NCI-H524 (cell line): Measurements from ENCODE around the gene GLS.
"Not testable (repeated sequence)": the region's sequence is repeated elsewhere in the genome, so short reads cannot be mapped to it uniquely, and the experiment has no call there.

Experiments used
- DNase-seq, 2 experiments: peaks; one replicate each; lab custom pipeline; 2025; lab: John Stamatoyannopoulos, UW

The GLS gene

DNA sequence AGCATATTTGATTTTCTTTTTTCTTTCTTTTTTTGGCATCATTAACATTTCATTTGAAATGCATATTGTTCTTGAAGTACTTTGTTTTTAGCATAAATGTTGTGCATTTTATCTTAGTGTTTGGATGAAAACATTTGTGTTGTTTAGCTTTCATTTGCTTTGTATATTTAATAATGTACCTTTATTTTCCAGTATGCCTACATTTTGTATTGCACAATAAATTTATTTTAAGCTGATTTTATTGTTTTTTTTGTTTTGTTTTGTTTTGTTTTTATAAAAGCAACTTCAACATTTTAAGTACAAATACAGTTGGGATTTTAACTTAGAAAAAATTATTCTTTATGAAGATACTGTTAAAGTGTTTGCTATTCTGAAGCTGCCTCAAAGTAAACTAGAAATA, 54.4 kb downstream of the GLS start:
- DNase-seq, result no peak

DNA sequence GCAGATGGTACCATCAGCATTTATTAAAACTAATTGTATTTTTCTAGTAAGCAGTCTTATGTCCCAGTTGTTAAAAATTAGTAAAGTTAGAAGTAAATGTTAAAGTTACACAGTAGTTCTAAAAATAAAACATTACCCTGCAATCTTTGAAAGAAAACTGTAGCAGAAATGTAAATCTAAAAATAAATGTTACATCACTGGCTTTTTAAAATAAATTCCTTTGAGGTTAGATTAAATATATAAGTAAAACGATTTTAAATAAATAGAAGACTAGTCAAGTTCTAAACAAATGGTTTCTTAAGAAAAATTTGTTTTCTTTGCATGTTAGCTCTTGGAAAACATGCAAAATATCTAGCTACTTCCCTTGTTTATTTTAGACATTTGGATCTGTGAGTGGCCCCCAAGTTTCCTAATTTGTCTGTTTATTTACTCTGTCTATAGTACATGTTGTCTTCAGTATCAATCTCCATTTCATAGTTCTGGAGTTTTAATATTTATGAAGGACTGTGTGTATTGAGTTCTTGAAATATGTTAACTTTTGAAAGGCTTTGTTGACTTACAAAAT, 58.2 kb downstream of the GLS start:
- no peak for DNase-seq

DNA sequence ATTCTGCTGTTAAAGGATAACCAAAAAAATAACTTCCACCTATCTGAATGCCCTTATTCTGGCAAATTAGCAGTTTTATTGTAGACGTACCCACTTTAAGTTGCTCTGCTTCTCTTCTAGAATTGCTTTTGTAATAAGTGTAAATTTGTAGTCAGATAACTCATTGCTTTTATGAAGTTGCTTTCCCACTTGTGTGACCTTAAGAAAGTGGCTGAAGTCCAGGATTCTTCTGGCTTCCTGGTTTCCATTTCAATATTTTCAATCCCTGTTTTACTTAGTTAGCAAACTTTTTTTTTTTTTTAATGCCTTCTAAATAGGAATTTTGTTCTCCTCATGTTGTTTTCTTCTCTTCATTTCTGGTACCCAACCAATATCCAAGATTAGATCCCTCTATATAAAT, 59.8 kb downstream of the GLS start:
- no peak for DNase-seq

DNA sequence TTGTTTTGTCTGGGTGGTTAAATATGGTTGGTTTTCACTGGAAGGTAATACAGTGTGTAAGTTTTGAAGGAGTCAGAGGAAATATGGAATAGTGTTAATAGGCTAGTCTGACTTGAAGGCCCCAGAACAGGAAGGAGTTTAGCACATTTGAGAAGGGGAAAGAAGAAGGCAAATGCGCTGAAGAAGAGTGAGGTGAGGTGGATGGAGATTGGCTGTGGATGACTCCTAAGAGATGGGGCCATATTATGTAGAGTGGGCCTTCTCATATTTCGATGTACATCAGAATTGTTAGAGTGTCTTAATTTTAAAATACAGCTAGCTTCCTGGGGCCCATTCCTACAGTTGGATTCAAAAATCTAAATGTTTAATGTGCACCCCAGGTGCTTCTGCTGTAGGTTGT, 61.0 kb downstream of the GLS start:
- no peak for DNase-seq

DNA sequence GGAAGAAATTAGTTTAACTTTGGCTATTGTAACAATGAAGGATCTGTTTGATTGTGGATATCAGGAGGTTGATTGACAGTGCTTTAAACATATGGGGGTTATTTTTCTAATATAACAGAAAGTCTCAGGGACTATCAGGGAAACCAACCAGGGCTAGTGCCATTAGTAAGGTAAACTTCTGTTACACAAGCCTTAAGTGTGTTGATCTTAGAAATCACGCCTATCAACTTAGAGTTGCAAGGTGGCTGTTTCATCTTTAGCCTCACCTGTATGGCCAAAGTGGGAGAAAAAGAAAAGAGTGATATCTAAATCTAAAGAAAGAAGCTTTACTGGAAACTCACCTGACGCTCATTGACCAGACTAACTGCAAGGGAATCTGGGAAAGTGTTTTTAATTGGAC, 62.1 kb downstream of the GLS start:
- no peak for DNase-seq

DNA sequence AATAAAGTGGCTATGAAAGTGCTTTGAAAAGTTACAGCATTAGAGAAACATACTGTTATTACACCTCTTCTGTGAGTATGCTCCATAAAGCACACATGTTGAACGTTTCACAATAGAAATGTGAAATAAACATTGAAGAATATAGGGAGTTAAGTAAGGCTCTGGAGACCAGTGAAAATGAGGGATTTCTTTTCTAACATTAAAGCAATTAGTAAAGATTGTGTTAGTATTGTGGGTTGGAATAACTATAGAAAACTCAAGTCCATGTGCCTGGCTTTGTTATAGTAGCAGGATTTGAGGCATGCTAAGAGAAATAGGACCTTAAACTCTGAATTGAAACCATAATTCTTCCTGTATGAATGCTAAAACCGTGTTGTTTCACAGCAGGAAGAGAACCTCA, 63.1 kb downstream of the GLS start:
- DNase-seq, result no peak

DNA sequence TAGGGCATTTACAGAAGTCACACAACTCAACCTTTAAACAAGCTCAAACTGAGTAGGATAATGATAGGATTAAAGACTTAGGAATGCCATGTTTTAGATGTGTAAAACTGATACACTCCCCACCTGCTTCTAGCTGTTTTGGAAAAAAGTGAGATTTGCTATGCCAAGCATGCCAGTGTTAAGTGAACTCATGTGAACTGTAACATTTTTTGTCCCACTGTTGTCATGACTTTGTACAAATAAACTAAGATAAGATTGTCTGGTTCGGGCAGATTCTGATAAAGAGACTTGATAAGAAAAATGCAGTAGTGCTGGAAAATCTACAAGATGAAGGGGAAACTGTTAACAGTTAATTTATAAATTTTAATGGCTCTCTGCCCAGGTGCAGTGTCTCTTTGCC, 66.5 kb downstream of the GLS start:
- DNase-seq, result peak in 1 of 2 experiments; percentile 13

DNA sequence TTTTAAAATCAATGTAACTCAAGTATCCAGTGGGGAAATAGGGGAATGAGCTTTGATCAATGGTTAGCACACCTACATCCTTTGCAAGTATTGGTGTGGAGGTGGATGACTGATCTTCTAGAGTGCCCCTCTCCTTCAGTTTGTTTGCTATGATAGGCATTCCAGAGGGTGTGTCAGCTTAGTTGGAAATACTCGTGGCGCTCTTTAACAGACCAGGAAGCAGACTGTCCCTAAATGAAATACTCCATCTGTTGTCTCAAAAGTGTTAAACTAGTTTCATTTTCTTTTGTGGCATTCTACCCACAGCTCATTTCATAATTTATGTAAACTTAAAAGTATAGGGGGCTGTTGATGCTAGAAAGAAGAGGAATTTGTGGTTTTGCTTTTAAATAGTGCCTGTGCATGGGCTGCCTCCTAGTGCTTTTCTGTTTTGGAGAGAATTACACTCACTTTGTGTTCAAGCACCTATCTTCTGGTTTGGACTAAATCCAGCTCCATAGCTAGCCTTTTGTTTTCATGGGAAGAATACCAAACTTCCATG, 67.2 kb downstream of the GLS start:
- DNase-seq, result peak in 1 of 2 experiments; percentile 9

DNA sequence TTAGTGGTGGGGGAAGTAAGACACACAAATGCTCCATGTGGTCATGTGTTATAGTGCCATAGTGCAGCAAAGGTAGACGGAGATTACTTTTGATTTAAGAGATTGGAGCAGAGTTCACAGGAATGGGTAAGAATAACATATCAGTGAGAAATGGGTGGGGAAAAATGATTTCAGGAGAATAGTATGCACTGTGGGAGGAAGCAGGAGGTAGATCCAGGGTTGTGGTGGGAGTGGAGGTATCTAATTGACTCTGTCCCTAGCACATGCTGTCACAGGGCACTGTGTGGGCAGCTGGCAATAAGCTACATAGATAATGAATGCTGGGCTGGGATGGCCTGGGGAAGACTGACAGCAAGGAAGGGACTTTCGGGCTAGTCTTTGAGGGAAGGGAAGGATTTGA, 68.0 kb downstream of the GLS start:
- DNase-seq, result no peak

DNA sequence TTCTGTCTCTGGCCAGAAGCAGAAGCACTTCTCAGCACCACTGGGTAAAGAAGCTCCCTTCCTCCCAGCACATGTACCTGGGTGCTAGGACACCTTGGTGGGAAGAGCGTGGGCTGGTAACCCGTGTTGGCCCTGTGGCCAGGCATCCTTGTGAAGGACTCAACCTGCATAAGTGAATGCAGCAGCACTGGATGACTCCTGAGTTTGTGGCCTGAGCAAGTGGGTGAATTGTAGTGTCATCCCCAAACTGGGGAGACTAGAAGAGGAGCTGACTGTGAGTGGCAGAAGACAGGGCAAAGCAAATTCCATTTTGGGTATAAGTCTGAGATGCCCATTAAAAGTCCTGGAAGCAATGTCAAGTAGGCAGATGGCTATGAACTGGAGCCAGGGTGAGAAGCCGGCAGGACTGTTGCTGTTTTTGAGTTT, 70.0 kb downstream of the GLS start:
- peak in 1 of 2 experiments; percentile 3 for DNase-seq

DNA sequence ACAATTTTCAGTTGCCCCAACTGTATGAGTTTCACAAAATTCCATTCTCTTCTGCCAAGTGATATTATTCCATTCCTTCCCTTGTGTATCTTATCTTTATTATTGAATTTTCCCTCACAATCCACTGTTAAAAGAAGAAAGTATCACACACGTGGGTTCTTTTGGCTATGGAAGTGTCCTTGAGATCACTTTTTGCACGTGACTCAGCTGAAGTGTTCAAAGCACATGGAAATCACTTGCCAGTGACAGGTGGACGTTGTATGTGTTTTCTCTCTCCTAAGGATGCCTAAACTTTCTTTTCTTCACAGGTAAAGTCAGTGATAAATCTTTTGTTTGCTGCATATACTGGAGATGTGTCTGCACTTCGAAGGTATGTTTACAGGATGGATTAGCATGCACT, 72.6 kb downstream of the GLS start:
- DNase-seq, result no peak

DNA sequence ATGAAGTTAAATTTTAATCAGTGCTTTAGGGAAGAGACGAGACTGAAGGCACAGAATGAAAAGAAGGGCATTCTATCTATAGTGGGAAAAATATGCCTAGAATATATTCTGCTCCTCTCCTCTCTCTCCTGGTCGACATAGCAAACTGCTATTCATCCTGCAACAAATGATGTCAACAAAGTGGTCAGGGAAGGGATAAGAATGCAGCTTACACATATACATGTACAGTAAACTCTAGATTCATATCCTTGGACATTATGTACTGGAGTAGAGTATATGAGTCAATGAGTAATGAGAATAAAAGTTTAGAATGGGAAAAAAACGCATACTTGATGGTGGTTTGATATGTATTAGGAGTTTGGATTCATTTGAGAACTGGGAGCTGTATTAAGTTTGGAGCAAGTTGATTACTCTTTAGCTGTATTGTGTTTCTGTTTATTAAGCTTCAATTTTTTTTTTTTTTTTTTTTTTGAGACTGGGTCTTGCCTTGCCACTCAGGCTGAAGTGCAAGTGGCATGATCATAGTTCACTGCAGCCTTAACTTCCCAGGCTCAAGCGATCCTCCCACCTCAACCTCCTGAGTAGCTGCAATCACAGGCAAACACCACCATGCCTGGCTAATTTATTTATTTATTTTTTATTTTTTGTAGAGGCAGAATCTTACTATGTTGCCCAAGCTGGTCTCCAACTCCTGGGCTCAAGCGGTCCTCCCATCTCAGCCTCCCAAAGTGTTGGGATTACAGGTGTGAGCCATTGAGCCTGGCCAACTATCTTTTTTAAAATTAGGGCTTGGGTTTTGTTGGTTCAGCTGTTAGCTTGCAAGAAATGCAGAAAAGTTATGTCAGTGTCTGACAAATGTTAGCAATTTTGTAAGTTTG, 79.5 kb downstream of the GLS start:
- no peak for DNase-seq

DNA sequence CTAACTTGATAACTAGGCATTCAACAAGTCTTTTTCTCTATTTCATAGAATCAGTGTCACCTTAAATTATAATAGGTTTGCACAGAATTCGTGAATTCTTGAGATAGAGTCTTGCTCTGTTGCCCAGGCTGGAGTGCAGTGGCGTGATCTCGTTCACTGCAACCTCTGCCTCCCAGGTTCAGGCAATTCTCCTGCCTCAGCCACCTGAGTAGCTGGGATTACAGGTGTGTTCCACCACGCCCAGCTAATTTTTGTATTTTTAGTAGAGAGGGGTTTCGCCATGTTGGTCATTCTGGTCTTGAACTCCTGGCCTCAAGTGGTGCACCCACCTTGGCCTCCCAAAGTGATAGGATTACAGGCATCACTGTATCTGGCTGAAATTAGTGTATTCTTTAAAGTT, 80.5 kb downstream of the GLS start:
- not testable (repeated sequence) for DNase-seq

DNA sequence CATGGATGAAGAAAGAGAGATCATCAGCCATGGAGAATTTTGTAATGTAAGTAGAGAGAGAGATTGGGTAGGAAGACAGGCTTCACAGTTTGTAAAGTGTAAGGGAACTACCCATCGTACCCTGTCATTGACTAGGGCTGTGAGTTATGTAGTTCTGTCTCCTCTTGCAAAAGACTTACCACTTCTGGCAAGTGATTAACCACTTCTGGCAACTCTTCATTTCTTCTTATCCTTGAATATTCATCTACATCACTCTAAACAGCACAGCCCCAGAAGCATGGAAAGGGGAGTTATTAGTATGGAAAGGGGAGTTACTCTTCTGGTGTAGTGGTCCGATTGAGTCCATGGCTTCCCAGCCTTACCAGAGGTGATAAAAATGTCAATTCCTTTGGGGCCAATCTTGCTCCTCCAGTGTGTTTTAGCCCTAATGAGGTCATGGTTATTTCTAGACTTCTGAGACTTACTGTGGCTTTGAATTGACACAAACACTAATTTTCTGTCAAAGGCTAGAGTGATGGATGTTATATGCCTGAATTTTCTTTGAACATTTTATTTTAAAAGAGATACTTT, 81.4 kb downstream of the GLS start:
- DNase-seq, result no peak

DNA sequence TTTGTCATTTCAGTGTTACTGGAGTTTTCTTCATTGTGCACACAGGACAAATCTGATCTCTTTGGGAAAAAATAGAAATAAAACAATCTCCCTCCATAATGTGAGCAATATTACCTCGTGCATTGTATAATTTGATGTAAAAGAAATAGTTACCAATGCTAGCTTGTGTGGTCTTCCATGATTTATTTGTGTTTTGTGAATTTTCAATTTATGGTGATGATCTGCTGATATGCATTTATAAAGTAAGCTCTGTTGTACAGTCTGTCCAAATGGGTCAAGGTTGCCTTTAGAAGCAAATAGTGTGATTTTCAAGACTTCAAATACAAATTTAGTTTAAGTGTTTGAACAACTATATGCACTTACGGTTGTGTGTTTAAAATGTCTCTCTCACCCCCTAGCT, 82.5 kb downstream of the GLS start:
- DNase-seq, result no peak

DNA sequence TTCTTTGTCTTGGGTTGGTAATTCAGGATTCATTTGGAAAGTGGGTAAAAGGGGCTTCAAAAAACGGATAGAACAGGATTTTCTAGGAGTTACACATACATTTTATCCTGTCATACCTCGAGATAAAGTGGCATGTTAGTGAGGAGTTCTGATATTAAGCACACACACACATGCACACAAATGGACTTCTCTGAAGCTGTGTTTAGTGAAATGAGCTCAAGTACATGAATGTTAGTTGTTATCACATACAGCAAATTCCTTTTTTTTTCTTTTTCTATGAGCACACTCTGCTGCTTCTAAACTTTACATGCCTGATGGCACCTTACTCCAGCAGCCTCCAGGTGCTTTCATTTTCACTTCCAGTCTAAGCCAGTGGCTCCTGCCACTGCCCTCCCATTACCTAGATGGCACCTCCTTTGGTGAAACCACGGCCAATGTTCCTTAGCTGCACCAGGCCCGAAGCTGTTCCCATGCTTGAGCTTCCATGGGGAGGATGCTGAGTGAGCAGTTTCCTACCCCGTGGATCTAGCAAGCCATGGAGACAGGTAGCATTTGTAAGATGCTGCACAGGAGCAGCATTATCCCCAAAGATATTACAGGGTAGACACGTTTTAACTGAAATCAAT, 83.7 kb downstream of the GLS start:
- DNase-seq, result no peak

DNA sequence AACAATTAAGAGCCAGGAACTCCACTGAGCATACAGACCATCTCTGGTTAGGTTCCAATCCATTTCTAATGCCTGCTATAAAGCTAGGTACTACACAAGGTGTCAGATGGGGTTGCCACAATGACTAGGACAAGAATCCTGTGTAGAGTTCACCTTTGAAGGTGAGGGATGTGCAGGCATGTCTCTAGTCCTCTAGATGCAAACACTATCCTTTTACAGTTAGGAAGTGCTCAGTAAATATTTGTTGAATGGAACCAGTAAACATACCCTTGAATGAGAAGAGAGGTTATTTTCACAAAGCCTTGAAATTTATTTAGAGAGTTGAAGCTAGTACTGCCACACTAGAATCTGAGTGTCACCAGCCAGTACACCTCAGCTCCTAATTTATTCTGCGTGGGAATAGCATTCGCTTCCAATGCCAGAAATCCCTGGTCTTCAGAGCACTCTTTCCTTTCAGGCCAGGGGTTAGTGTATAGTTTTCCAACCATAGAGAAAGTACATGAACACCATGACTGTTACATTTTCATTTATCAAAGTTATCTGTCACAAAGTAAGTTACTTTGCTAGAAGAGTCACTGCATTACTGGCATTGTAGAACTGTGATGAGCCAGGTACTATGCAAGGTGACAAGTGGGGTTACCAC, 85.1 kb downstream of the GLS start:
- no peak for DNase-seq

DNA sequence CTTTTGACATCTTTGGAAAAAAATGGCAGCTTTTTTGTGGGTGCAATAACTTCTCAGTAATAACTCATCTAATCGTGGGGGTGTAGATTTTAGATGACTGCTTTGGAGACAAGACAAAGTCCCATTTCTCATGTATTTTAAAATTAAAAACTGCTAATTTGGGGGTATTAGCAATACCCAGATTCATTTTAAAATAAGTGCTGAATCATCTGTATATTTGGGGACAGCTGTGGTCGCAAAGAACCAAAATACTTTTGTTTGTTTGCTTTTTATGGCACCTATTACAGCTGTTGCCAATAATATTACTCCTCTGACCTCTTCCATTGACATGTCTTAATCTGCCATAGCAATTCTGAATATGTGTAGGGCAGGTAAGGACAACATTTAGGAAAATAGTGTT, 87.9 kb downstream of the GLS start:
- DNase-seq, result no peak

DNA sequence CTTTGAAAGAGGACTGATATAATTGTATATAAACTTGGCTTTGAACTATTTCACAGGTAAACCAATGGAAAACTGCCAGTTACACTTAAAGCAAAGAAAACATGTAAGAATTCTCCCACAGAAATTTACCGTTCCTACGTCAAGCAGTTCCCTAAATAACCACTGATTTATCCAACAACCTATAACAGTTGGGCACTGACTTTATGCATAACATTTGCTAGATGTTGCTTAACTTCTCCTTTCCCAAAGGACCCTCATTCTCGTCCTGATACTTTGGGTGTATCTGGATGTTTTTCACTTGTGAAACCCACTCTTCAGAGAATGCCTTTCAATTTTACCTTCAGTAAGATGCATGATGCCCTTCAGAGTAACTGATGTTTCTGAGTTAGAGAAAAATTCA, 89.5 kb downstream of the GLS start:
- DNase-seq, result no peak

DNA sequence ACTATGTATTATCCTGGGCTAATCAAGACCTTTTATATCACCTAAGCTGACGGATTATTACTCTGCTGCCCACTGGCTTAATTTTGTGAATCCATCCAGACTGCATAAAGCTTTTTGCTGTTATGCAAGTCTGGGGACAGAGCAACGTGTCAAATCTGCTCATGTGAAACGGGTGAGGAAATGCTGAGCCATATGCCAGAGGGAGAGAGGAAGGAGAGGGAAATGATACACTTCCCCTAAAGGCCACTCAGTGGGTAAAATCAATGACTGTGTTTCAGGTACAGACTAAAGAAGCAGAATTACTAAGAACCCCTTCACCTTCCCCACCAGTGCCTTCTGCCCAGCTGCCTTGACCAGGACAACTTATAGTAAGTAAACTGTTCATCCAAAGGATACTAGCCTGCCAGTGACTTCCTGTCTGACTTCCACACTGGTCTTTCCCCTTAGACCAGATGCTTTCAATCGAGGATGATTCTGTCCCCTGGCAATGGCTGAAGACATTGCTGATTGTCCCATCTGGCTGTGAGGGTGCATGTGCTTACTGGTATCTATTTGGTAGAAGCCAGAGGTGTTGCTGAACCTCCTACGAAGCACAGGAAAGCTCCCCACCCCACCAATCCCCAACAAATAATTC, 90.4 kb downstream of the GLS start:
- no peak for DNase-seq

DNA sequence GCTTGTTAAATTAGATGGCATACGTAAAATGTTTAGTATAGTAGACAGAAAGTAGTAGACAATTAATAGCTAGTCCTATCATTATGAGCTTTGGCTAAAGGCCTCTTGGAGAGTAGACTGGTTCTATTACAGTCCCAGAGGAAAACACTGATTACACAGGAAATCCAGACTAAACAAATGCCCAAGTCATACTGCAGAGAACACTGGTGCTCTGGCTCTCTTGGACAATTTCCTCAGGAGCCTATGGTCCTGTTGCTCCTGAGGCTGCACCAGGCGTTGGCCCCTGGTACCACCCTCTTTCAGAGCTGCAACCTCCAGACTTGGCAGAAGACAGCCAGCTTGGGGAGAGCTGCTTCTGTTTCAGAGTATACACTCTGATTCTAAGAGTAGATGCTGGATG, 91.6 kb downstream of the GLS start:
- DNase-seq, result no peak

DNA sequence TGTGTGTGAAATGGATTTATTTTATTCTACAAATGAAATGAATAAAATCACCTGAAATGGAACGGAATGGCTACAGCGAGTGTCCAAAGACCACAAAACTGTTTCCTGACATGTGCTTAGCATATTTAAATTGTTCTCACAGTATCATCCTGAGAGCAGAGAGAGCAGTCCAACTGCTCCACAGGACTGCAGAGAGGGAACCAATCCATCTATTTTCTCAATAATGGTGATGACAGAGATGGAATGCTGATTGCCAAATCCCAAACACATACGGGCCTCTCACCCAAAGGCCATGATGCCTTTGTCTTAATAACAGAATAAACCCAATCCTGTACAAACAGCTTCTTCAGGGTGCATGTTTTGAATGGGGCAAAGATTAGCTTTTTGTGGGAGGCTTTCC, 92.2 kb downstream of the GLS start:
- no peak for DNase-seq
